ENCODE results near the gene VAC14. TPM values are rescaled to one million over a fixed set of nuclear protein-coding genes. Genes with fewer than 3 reads are reported as not detected.

The VAC14 gene
- total RNA-seq, 4 donors from 2014 or later, result 39.5 to 65.5 (median 45.4) TPM

- TF ChIP-seq EP300 (IDR thresholded peaks at IDR 0.05) (no peak), CTCF (IDR thresholded peaks at IDR 0.05) (no peak), POLR2AphosphoS5 (IDR thresholded peaks at IDR 0.05) (no peak), POLR2A (IDR thresholded peaks at IDR 0.05) (no peak)
- DNase-seq (ENCODE audit: low spot score in 2 of 2), result no peak
- Histone ChIP-seq H3K27me3 (no peaks in the 10 kb centered on the region), H3K27ac (peak overlapping the region; percentile 28), H3K9me3 (no peaks in the 10 kb centered on the region), H3K4me3 (no peak overlapping the region), H3K36me3 (peaks cover 31% of the 10 kb centered on the region), H3K4me1 (peaks cover 60% of the 10 kb centered on the region)
- 77% methylated on average over 10 of the region's 16 CpGs for WGBS
These were observed 60.6 kb downstream of the VAC14 start for GRCh38 chr16:70740174-70740913.

- no peaks in the 10 kb centered on the region for H3K27me3 ChIP-seq
- DNase-seq (ENCODE audit: low spot score in 2 of 2), result no peak
- WGBS, result 91% methylated on average over 7 of the region's 7 CpGs
- TF ChIP-seq POLR2A (IDR thresholded peaks at IDR 0.05), result no peak
- TF ChIP-seq CTCF (IDR thresholded peaks at IDR 0.05), result no peak
- TF ChIP-seq EP300 (IDR thresholded peaks at IDR 0.05), result no peak
- no peak for TF ChIP-seq POLR2AphosphoS5 (IDR thresholded peaks at IDR 0.05)
- H3K4me3 ChIP-seq, result no peak overlapping the region
- no peaks in the 10 kb centered on the region for H3K9me3 ChIP-seq
- H3K27ac ChIP-seq, result no peak overlapping the region
- H3K4me1 ChIP-seq, result peaks cover 60% of the 10 kb centered on the region
- H3K36me3 ChIP-seq, result peaks cover 24% of the 10 kb centered on the region
These were observed 61.6 kb downstream of the VAC14 start for GRCh38 chr16:70739389-70739788.

- Histone ChIP-seq H3K27me3 (no peaks in the 10 kb centered on the region), H3K9me3 (no peaks in the 10 kb centered on the region), H3K4me1 (peaks cover 60% of the 10 kb centered on the region), H3K36me3 (peaks cover 14% of the 10 kb centered on the region), H3K27ac (peak overlapping the region; percentile 86), H3K4me3 (no peak overlapping the region)
- TF ChIP-seq POLR2A (IDR thresholded peaks at IDR 0.05) (no peak), EP300 (IDR thresholded peaks at IDR 0.05) (no peak), POLR2AphosphoS5 (IDR thresholded peaks at IDR 0.05) (no peak), CTCF (IDR thresholded peaks at IDR 0.05) (peak; percentile 25 to 54)
- WGBS, result 58% methylated on average over 21 of the region's 22 CpGs
- DNase-seq (ENCODE audit: low spot score in 2 of 2), result no peak
These were observed 62.6 kb downstream of the VAC14 start for GRCh38 chr16:70738083-70738977.

- 5% methylated on average over 11 of the region's 21 CpGs for WGBS
- Histone ChIP-seq H3K4me1 (peaks cover 60% of the 10 kb centered on the region), H3K4me3 (no peak overlapping the region), H3K27me3 (no peaks in the 10 kb centered on the region), H3K27ac (peak overlapping the region; percentile 86), H3K36me3 (peaks cover 10% of the 10 kb centered on the region), H3K9me3 (no peaks in the 10 kb centered on the region)
- DNase-seq (ENCODE audit: low spot score in 2 of 2), result peak; percentile 89 to 93
- no peak for TF ChIP-seq CTCF (IDR thresholded peaks at IDR 0.05)
- no peak for TF ChIP-seq POLR2A (IDR thresholded peaks at IDR 0.05)
- TF ChIP-seq POLR2AphosphoS5 (IDR thresholded peaks at IDR 0.05), result peak in 2 of 3 donors; percentile 79 to 82
- peak; percentile 36 for TF ChIP-seq EP300 (IDR thresholded peaks at IDR 0.05)
These were observed 63.4 kb downstream of the VAC14 start for GRCh38 chr16:70737377-70738082.

Measured in suprapubic skin (tissue), 4 donors.